ENCODE measurements around the gene FBXO47. TPM values are rescaled to one million over a fixed set of nuclear protein-coding genes. Genes with fewer than 3 reads are reported as not detected.
A peak's percentile ranks its signal among the peaks of the same experiment; 100 is the strongest.
"Not testable (repeated sequence)": the region's sequence is repeated elsewhere in the genome, so short reads cannot be mapped to it uniquely, and the experiment has no call there.

Gene FBXO47
- total RNA-seq, 1 donor from 2014 or later, result not detected

- intact Hi-C loops (cut with DNase I), result no loop called here
- no peaks in the 10 kb centered on the region for H3K27me3 ChIP-seq
- peaks cover 0 to 27% of the 10 kb centered on the region in 2 donors for H3K4me1 ChIP-seq
- no peaks in the 10 kb centered on the region for H3K9me3 ChIP-seq
- TF ChIP-seq, protein P1, sequence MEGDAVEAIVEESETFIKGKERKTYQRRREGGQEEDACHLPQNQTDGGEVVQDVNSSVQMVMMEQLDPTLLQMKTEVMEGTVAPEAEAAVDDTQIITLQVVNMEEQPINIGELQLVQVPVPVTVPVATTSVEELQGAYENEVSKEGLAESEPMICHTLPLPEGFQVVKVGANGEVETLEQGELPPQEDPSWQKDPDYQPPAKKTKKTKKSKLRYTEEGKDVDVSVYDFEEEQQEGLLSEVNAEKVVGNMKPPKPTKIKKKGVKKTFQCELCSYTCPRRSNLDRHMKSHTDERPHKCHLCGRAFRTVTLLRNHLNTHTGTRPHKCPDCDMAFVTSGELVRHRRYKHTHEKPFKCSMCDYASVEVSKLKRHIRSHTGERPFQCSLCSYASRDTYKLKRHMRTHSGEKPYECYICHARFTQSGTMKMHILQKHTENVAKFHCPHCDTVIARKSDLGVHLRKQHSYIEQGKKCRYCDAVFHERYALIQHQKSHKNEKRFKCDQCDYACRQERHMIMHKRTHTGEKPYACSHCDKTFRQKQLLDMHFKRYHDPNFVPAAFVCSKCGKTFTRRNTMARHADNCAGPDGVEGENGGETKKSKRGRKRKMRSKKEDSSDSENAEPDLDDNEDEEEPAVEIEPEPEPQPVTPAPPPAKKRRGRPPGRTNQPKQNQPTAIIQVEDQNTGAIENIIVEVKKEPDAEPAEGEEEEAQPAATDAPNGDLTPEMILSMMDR (IDR thresholded peaks at IDR 0.05), result no peak
- H3K36me3 ChIP-seq, result peaks cover 50 to 68% of the 10 kb centered on the region in 2 donors
- H3K27ac ChIP-seq, result no peak overlapping the region
- no peak for DNase-seq (ENCODE audit: low spot score in 2 of 2)
- no peak overlapping the region for H3K4me3 ChIP-seq
Measured at GRCh38 chr17:38917259-38917658, 49.9 kb downstream of the FBXO47 start.

DNA sequence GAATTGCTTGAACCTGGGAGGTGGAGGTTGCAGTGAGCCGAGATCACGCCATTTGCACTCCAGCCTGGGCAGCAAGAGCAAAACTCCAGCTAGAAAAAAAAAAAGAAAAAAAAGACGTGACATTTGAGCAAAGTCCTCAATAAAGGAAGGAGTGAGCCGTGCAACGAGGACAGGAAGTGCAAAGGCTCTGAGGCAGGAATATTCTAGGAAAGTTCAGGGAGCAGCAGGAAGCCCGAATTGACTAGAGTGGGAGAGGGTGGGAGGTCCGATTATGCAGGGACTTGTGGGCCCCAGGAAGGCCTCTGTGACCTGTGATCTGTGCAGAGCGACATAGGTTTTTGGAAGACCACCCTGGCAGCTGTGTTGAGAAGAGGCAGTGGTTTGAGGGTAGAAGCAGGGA lies 50.4 kb downstream of the FBXO47 start:
- H3K4me1 ChIP-seq, result peaks cover 3 to 29% of the 10 kb centered on the region in 2 donors
- intact Hi-C loops (cut with DNase I), result no loop called here
- DNase-seq (ENCODE audit: low spot score in 2 of 2), result peak in 1 of 2 donors; percentile 24
- H3K9me3 ChIP-seq, result no peaks in the 10 kb centered on the region
- no peak overlapping the region for H3K4me3 ChIP-seq
- peaks cover 50 to 68% of the 10 kb centered on the region in 2 donors for H3K36me3 ChIP-seq
- TF ChIP-seq, protein P1 (IDR thresholded peaks at IDR 0.05), result no peak
- H3K27ac ChIP-seq, result no peak overlapping the region
- no peaks in the 10 kb centered on the region for H3K27me3 ChIP-seq

DNA sequence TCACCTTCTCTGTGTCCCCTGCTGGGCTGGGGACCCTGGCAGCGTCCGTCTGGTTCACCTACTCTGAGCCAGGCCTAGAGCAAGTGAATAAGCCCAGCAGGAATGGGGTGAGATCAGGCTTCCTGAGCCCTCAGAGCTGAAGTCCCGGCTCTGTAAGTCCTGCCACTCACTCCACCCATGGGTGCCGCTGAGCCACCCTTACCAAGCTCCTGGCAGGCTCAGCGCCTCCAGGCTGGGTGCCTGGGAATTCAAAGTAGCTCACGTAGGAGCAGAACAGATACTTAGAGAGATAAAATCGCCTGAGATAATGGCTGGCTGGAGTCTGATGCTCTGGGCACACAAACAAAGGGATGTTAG lies 51.6 kb downstream of the FBXO47 start:
- Histone ChIP-seq H3K36me3 (peaks cover 50 to 75% of the 10 kb centered on the region in 2 donors), H3K4me3 (no peak overlapping the region), H3K27ac (peak overlapping the region; percentile 8 to 20), H3K27me3 (no peaks in the 10 kb centered on the region), H3K4me1 (peaks cover 3 to 27% of the 10 kb centered on the region in 2 donors), H3K9me3 (no peaks in the 10 kb centered on the region)
- intact Hi-C loops (cut with DNase I), result no loop called here
- no peak for DNase-seq (ENCODE audit: low spot score in 2 of 2)
- TF ChIP-seq, protein P1 (IDR thresholded peaks at IDR 0.05), result no peak

DNA sequence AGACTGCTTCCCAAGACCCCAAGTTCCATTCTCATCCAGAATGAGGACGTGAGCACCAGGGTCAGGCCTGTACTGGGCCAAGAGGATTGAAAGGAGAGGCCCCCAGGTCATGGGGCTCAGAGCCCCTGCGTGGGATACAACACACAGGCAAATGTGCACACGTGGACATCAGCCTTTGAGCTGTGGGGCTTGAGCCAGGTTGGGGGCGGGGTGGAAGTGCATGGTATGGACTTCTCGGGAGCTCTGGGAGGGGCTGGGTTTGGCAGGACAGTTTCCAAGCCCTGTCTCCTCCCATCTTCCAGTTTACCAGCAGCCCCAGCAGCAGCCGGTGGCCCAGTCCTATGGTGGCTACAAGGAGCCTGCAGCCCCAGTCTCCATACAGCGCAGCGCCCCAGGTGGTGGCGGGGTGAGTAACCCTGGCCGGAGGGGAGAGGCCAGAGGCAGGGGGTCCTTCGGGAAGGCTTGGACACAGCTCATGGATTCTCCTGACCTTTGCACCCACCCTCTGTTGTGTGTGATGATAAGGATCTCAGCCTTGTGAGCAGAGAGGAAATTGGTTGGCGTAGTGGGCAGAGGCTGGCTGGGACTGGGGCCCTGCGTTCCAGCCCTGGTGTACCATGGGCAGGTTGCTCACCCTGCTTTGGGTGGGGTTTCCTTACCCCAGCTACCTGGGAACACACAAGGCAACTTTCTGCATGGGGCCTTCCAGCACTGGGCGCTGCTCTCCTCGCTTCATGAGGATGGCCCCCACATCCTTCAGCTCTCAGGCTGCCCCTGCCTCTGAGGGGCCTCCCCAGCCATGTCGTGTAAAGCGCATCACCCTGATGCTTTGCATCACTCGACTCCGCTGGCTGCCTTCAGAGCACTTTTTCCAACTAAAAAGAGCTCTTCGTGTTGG lies 52.2 kb downstream of the FBXO47 start:
- Histone ChIP-seq H3K36me3 (peaks cover 48 to 70% of the 10 kb centered on the region in 2 donors), H3K9me3 (no peaks in the 10 kb centered on the region), H3K27me3 (no peaks in the 10 kb centered on the region), H3K27ac (peak overlapping the region in 1 of 2 donors; percentile 8), H3K4me3 (no peak overlapping the region), H3K4me1 (peaks cover 3 to 20% of the 10 kb centered on the region in 2 donors)
- intact Hi-C loops (cut with DNase I), result no loop called here
- peak in 1 of 2 donors; percentile 56 for DNase-seq (ENCODE audit: low spot score in 2 of 2)
- TF ChIP-seq, protein P1 (IDR thresholded peaks at IDR 0.05), result no peak

- TF ChIP-seq, protein P1 (IDR thresholded peaks at IDR 0.05), result no peak
- DNase-seq (ENCODE audit: low spot score in 2 of 2), result peak in 1 of 2 donors; percentile 68
- intact Hi-C loops (cut with DNase I), result no loop called here
- peak overlapping the region; percentile 30 to 64 for H3K27ac ChIP-seq
- H3K4me3 ChIP-seq, result no peak overlapping the region
- no peaks in the 10 kb centered on the region for H3K9me3 ChIP-seq
- H3K4me1 ChIP-seq, result peaks cover 3 to 22% of the 10 kb centered on the region in 2 donors
- peaks cover 33 to 46% of the 10 kb centered on the region in 2 donors for H3K36me3 ChIP-seq
- H3K27me3 ChIP-seq, result no peaks in the 10 kb centered on the region
Measured at GRCh38 chr17:38912221-38912813, 54.9 kb downstream of the FBXO47 start.

GRCh38 chr17:38911731-38912081 lies 55.5 kb downstream of the FBXO47 start:
- H3K36me3 ChIP-seq, result peaks cover 27 to 40% of the 10 kb centered on the region in 2 donors
- H3K27me3 ChIP-seq; H3K4me3 ChIP-seq; intact Hi-C loops (cut with DNase I); H3K9me3 ChIP-seq: not testable (repeated sequence)
- DNase-seq (ENCODE audit: low spot score in 2 of 2), result peak in 1 of 2 donors; percentile 40
- peaks cover 3 to 22% of the 10 kb centered on the region in 2 donors for H3K4me1 ChIP-seq
- peak overlapping the region; percentile 49 to 64 for H3K27ac ChIP-seq
